HepG2 (cell line): ENCODE data around the gene PSMB10. TPM values are rescaled to one million over a fixed set of nuclear protein-coding genes. Genes with fewer than 3 reads are reported as not detected.
A peak's percentile ranks its signal among the peaks of the same experiment; 100 is the strongest.

Experiments used
- ARHGAP35 ChIP-seq: sonication (generic); formaldehyde crosslinking; IDR thresholded peaks from 2 replicates; pipeline ENCODE4 v1.9.0; 2022; ENCODE audit warnings: mild to moderate bottlenecking, inconsistent platforms, moderate library complexity, missing genetic modification reagents, borderline replicate concordance
- ARNT2 ChIP-seq: sonication (generic); formaldehyde crosslinking; IDR thresholded peaks from 2 replicates; pipeline ENCODE4 v1.8.0; 2022; ENCODE audit warnings: mild to moderate bottlenecking, low read depth, missing genetic modification reagents, moderate library complexity
- CC2D1A ChIP-seq: sonication (generic); formaldehyde crosslinking; IDR thresholded peaks from 2 replicates; pipeline ENCODE4 v1.8.1; 2023; ENCODE audit warnings: mild to moderate bottlenecking, missing genetic modification reagents
- ELF3 ChIP-seq: IDR thresholded peaks from 2 replicates; pipeline ENCODE4 v1.6.1; 2016; ENCODE audit warnings: missing genetic modification reagents, missing compliant biosample characterization
- IKZF1 ChIP-seq: fragments of 450-650 bp; IDR thresholded peaks from 2 replicates; pipeline ENCODE4 v1.7.1; 2016
- JARID2 ChIP-seq: sonication (generic); formaldehyde crosslinking; IDR thresholded peaks from 2 replicates; pipeline ENCODE4 v1.8.1; 2023; ENCODE audit warnings: missing genetic modification reagents, inconsistent platforms; ENCODE audit not compliant: insufficient replicate concordance
- MEIS2 ChIP-seq: sonication (generic); formaldehyde crosslinking; IDR thresholded peaks from 2 replicates; pipeline ENCODE4 v1.9.0; 2021; ENCODE audit warnings: mild to moderate bottlenecking, missing genetic modification reagents
- MZF1 ChIP-seq: sonication (generic); formaldehyde crosslinking; IDR thresholded peaks from 2 replicates; pipeline ENCODE4 v1.8.1; 2023; ENCODE audit warnings: mild to moderate bottlenecking, missing genetic modification reagents, borderline replicate concordance
- PCBP2 ChIP-seq: fragments of 200-400 bp; formaldehyde crosslinking; optimal IDR thresholded peaks from 2 replicates; pipeline ENCODE3; 2018; ENCODE audit warnings: low read length, low read depth; ENCODE audit not compliant: poor library complexity, severe bottlenecking
- SRSF9 ChIP-seq: fragments of 200-400 bp; formaldehyde crosslinking; IDR thresholded peaks from 2 replicates; pipeline ENCODE4 v1.6.1; 2018; ENCODE audit warnings: borderline replicate concordance, mild to moderate bottlenecking, low read depth, low read length; ENCODE audit not compliant: insufficient read depth, poor library complexity, severe bottlenecking
- TAF1 ChIP-seq: sonication (generic); formaldehyde crosslinking; IDR thresholded peaks from 2 replicates; pipeline ENCODE4 v1.4.0; 2020; ENCODE audit warnings: missing genetic modification reagents
- TBX2 ChIP-seq: sonication (generic); formaldehyde crosslinking; IDR thresholded peaks from 2 replicates; pipeline ENCODE4 v1.5.0; 2020; ENCODE audit warnings: missing genetic modification reagents, mild to moderate bottlenecking, borderline replicate concordance
- ZBTB21 ChIP-seq: sonication (generic); formaldehyde crosslinking; IDR thresholded peaks from 2 replicates; pipeline ENCODE4 v1.4.0; 2020; ENCODE audit warnings: missing genetic modification reagents
- ZFYVE20 ChIP-seq: sonication (generic); formaldehyde crosslinking; IDR thresholded peaks from 2 replicates; pipeline ENCODE4 v1.8.0; 2023; ENCODE audit warnings: low read depth, mild to moderate bottlenecking, moderate library complexity, missing genetic modification reagents, borderline replicate concordance
- ZNF3 ChIP-seq: IDR thresholded peaks from 2 replicates; pipeline ENCODE4 v1.7.0; 2017; ENCODE audit warnings: inconsistent platforms
- ZNF556 ChIP-seq: sonication (generic); formaldehyde crosslinking; IDR thresholded peaks from 2 replicates; pipeline ENCODE4 v1.4.0; 2020; ENCODE audit warnings: mild to moderate bottlenecking, missing genetic modification reagents, borderline replicate concordance
- ZNF558 ChIP-seq: sonication (generic); formaldehyde crosslinking; IDR thresholded peaks from 2 replicates; pipeline ENCODE4 v1.9.0; 2022; ENCODE audit warnings: mild to moderate bottlenecking, missing genetic modification reagents, borderline replicate concordance
- ZNF589 ChIP-seq: sonication (generic); formaldehyde crosslinking; conservative IDR thresholded peaks from 2 replicates; pipeline ENCODE4 v1.8.0; 2022; ENCODE audit warnings: mild to moderate bottlenecking, moderate library complexity, missing genetic modification reagents
- polyA plus RNA-seq, 8 experiments: library from polyadenylated mRNA; depleted of rRNA in 3 of 8; stranded (reverse) in 7 of 8; unstranded in 1 of 8; fragments of >200 nt; fragmentation: Illumina TruSeq in 4 of 8; extraction: Trizol in 4 of 8; gene quantifications; 2 replicates each; pipeline versions ENCODE4 v1.2.1 to v1.2.3, GENCODE V29; 2011 to 2016; ENCODE audit warnings: low read depth in 4 of 8, missing spikeins in 1 of 8, mixed read lengths in 1 of 8; ENCODE audit not compliant: insufficient read depth in 1 of 8
- total RNA-seq, 5 experiments: library from RNA; depleted of rRNA; stranded (reverse); fragments of >200 nt; fragmentation: Illumina TruSeq; extraction: Trizol; gene quantifications; 2 replicates each; pipeline ENCODE4 v1.2.3, GENCODE V29; 2016; ENCODE audit warnings: low read depth in 1 of 5
- TF ChIP-seq, protein P1 (sequence below), 2 experiments: sonication (generic) in 1 of 2; formaldehyde crosslinking in 1 of 2; IDR thresholded peaks; 2 replicates each; pipeline versions ENCODE4 v1.4.0 to v1.6.1; 2018 to 2020; ENCODE audit warnings: missing genetic modification reagents in 2 of 2, borderline replicate concordance in 1 of 2, low read depth in 1 of 2, mild to moderate bottlenecking in 1 of 2, missing biosample characterization in 1 of 2
- TF ChIP-seq, protein P2 (sequence below): sonication (generic); formaldehyde crosslinking; IDR thresholded peaks from 2 replicates; pipeline ENCODE4 v1.8.1; 2023; ENCODE audit warnings: mild to moderate bottlenecking, moderate library complexity, missing genetic modification reagents
- TF ChIP-seq, protein P3 (sequence below): conservative IDR thresholded peaks from 2 replicates; pipeline ENCODE4 v1.6.1; 2018; ENCODE audit warnings: missing genetic modification reagents
- TF ChIP-seq, protein P4 (sequence below): IDR thresholded peaks from 2 replicates; pipeline ENCODE4 v1.6.1; 2018; ENCODE audit warnings: missing genetic modification reagents
- TF ChIP-seq, protein P5 (sequence below): sonication (generic); formaldehyde crosslinking; IDR thresholded peaks from 2 replicates; pipeline ENCODE4 v1.4.0; 2020; ENCODE audit warnings: mild to moderate bottlenecking, low read depth, missing genetic modification reagents

Gene PSMB10
- total and polyA plus RNA-seq, 2 of the 13 experiments (the other 11 are each of a cell fraction or from before 2014, with no cell fraction given), result 12.7 to 65.9 TPM

DNA sequence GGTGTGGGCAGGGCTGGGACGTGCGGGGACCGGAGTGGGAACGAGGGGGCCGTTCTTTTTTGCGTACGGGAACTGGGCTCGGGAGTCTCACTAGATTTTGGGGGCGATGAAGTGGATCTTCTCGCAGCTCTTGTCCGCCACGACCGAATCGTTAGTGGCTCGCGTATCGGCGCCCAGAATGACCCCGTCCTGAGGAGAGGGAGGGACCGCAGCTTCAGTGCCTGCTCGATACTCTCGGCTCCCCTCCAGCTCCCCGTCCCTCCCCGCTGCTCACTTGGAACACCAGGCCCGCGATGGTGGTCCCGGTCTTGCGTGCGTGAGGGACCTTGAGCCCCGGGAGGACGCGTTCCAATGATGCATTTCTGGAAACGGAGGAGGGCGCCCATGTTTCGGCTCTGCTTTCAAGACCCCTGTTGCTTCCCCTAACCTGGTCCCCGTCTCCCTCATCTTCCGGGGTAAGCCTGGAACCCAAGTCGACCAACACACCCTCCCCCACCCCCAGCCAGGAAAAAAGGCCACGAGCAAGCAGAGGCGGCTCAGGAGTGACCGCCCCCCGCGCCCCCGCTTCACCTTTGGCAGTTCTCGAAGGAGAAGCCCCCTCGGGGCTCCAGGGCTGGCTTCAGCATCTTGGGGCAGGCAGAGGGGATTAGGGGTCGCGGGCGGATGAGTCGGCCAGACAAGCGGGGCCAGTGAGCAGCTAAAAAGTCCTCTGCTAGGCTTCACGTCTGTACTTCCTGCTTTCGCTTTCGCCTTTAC is at the start of gene PSMB10 (continued):
- TF ChIP-seq, protein P1, sequence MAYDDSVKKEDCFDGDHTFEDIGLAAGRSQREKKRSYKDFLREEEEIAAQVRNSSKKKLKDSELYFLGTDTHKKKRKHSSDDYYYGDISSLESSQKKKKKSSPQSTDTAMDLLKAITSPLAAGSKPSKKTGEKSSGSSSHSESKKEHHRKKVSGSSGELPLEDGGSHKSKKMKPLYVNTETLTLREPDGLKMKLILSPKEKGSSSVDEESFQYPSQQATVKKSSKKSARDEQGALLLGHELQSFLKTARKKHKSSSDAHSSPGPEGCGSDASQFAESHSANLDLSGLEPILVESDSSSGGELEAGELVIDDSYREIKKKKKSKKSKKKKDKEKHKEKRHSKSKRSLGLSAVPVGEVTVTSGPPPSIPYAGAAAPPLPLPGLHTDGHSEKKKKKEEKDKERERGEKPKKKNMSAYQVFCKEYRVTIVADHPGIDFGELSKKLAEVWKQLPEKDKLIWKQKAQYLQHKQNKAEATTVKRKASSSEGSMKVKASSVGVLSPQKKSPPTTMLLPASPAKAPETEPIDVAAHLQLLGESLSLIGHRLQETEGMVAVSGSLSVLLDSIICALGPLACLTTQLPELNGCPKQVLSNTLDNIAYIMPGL (CRISPR knock-in tag; IDR thresholded peaks at IDR 0.05; ENCODE audit: borderline replicate concordance in 1 of 2, low read depth in 1 of 2), result peak; percentile 18 to 79; a peak in 2 of 4 replicates
- TF ChIP-seq, protein P2, sequence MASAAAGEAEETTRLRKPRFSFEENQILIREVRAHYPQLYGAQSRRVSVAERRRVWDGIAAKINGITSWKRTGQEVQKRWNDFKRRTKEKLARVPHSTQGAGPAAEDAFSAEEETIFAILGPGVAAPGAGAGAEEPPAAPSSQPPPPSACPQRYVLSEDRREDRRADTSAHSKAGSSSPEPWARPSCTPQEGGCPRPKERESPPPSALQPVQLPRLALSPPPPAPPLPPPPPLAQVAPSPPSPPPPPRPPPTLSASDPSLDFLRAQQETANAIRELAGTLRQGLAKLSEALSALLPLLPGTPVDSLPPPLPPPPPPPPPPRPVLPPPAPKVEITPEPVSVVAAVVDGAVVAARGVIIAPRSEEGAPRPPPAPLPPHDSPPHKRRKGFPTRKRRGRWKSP (CRISPR knock-in tag), result no peak
- TF ChIP-seq TBX2 (peak; percentile 53; the same call in 1 of the 2 replicates), ZNF556 (CRISPR knock-in tag) (no peak), CC2D1A (CRISPR knock-in tag) (no peak), ARNT2 (CRISPR knock-in tag) (0 out of 2 replicates have a peak, but pooled peaks have one; percentile 13), IKZF1 (no peak), ZFYVE20 (CRISPR knock-in tag) (no peak), ELF3 (CRISPR knock-in tag) (peak; percentile 52), SRSF9 (no peak), ZBTB21 (CRISPR knock-in tag) (no peak), TAF1 (CRISPR knock-in tag) (no peak), PCBP2 (peak; percentile 7), MZF1 (CRISPR knock-in tag) (no peak), JARID2 (no peak), ZNF558 (CRISPR knock-in tag) (no peak), ZNF3 (no peak), ARHGAP35 (no peak), MEIS2 (CRISPR knock-in tag) (no peak), ZNF589 (CRISPR knock-in tag) (no peak)
- TF ChIP-seq, protein P3, sequence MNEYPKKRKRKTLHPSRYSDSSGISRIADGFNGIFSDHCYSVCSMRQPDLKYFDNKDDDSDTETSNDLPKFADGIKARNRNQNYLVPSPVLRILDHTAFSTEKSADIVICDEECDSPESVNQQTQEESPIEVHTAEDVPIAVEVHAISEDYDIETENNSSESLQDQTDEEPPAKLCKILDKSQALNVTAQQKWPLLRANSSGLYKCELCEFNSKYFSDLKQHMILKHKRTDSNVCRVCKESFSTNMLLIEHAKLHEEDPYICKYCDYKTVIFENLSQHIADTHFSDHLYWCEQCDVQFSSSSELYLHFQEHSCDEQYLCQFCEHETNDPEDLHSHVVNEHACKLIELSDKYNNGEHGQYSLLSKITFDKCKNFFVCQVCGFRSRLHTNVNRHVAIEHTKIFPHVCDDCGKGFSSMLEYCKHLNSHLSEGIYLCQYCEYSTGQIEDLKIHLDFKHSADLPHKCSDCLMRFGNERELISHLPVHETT, result 0 out of 2 replicates have a peak, but pooled peaks have one; percentile 3
- TF ChIP-seq, protein P4, sequence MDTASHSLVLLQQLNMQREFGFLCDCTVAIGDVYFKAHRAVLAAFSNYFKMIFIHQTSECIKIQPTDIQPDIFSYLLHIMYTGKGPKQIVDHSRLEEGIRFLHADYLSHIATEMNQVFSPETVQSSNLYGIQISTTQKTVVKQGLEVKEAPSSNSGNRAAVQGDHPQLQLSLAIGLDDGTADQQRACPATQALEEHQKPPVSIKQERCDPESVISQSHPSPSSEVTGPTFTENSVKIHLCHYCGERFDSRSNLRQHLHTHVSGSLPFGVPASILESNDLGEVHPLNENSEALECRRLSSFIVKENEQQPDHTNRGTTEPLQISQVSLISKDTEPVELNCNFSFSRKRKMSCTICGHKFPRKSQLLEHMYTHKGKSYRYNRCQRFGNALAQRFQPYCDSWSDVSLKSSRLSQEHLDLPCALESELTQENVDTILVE (CRISPR knock-in tag), result no peak
- TF ChIP-seq, protein P5, sequence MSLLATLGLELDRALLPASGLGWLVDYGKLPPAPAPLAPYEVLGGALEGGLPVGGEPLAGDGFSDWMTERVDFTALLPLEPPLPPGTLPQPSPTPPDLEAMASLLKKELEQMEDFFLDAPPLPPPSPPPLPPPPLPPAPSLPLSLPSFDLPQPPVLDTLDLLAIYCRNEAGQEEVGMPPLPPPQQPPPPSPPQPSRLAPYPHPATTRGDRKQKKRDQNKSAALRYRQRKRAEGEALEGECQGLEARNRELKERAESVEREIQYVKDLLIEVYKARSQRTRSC, result no peak
